ENCODE results near the gene FAM184A.

The FAM184A gene

GRCh38 chr6:119052292-119052889 lies 26.1 kb downstream of the FAM184A start:
- ChIA-PET POLR2A (no interaction called here), CTCF (no interaction called here)
- DNase-seq (ENCODE audit: low read depth, low spot score), result no peak
- H3K4me3 ChIP-seq (ENCODE audit: low read depth, low read length), result no peak overlapping the region
- TF ChIP-seq CTCF (IDR thresholded peaks at IDR 0.05; ENCODE audit: insufficient read depth, low read length, missing control alignments), result no peak

GRCh38 chr6:119044255-119044654 lies 34.2 kb downstream of the FAM184A start:
- DNase-seq (ENCODE audit: low read depth, low spot score), result no peak
- ChIA-PET POLR2A (no interaction called here), CTCF (no interaction called here)
- no peak overlapping the region for H3K4me3 ChIP-seq (ENCODE audit: low read depth, low read length)
- no peak for TF ChIP-seq CTCF (IDR thresholded peaks at IDR 0.05; ENCODE audit: insufficient read depth, low read length, missing control alignments)

- no peak for TF ChIP-seq CTCF (IDR thresholded peaks at IDR 0.05; ENCODE audit: insufficient read depth, low read length, missing control alignments)
- CTCF ChIA-PET, result no interaction called here
- H3K4me3 ChIP-seq (ENCODE audit: low read depth, low read length), result no peak overlapping the region
- POLR2A ChIA-PET, result no interaction called here
- no peak for DNase-seq (ENCODE audit: low read depth, low spot score)
Measured at GRCh38 chr6:119043783-119044182, 34.7 kb downstream of the FAM184A start.

GRCh38 chr6:119043265-119043664 lies 35.2 kb downstream of the FAM184A start:
- TF ChIP-seq CTCF (IDR thresholded peaks at IDR 0.05; ENCODE audit: insufficient read depth, low read length, missing control alignments), result no peak
- no peak for DNase-seq (ENCODE audit: low read depth, low spot score)
- ChIA-PET POLR2A (no interaction called here), CTCF (no interaction called here)
- H3K4me3 ChIP-seq (ENCODE audit: low read depth, low read length), result no peak overlapping the region

- POLR2A ChIA-PET, result no interaction called here
- CTCF ChIA-PET, result no interaction called here
Measured at GRCh38 chr6:119040636-119041035, 37.8 kb downstream of the FAM184A start.

GRCh38 chr6:119040229-119040628 lies 38.2 kb downstream of the FAM184A start:
- no peak for TF ChIP-seq CTCF (IDR thresholded peaks at IDR 0.05; ENCODE audit: insufficient read depth, low read length, missing control alignments)
- ChIA-PET POLR2A (no interaction called here), CTCF (no interaction called here)
- no peak for DNase-seq (ENCODE audit: low read depth, low spot score)
- no peak overlapping the region for H3K4me3 ChIP-seq (ENCODE audit: low read depth, low read length)

More at GRCh38 chr6:119040636-119041035, 37.8 kb downstream of the FAM184A start:
- TF ChIP-seq CTCF (IDR thresholded peaks at IDR 0.05; ENCODE audit: insufficient read depth, low read length, missing control alignments), result no peak
- no peak overlapping the region for H3K4me3 ChIP-seq (ENCODE audit: low read depth, low read length)
- no peak for DNase-seq (ENCODE audit: low read depth, low spot score)

Measured in AG04449 (cell line).